Left ventricle myocardium inferior (tissue), 1 donor: Measurements from ENCODE around the gene PNKD. TPM values are rescaled to one million over a fixed set of nuclear protein-coding genes. Genes with fewer than 3 reads are reported as not detected.

Experiments used
- DNase-seq: peaks from one replicate; pipeline ENCODE4 v3.0.0-alpha.2; 2020
- H3K27ac ChIP-seq: fragments of 200-600 bp; replicated peaks from 2 replicates; pipeline ENCODE4 v1.8.0; 2021
- H3K27me3 ChIP-seq: fragments of 200-600 bp; 2 replicates; pipeline ENCODE4 v1.8.0; 2021; ENCODE audit warnings: low read depth
- H3K36me3 ChIP-seq: fragments of 200-600 bp; 2 replicates; pipeline ENCODE4 v1.8.0; 2021
- H3K4me1 ChIP-seq: fragments of 200-600 bp; 2 replicates; pipeline ENCODE4 v1.8.0; 2021
- H3K4me3 ChIP-seq: fragments of 200-600 bp; 2 replicates; pipeline ENCODE4 v1.8.0; 2021; ENCODE audit warnings: mild to moderate bottlenecking, moderate library complexity
- H3K9me3 ChIP-seq: fragments of 200-600 bp; replicated peaks from 2 replicates; pipeline ENCODE4 v1.8.0; 2021
- CTCF ChIP-seq: fragments of 200-600 bp; IDR thresholded peaks from 2 replicates; pipeline ENCODE4 v1.8.0; 2021; ENCODE audit warnings: antibody characterized with exemption, mild to moderate bottlenecking, borderline replicate concordance
- intact Hi-C: fragments of 100-400 bp; cut with micrococcal nuclease; formaldehyde crosslinking; loops from one replicate; pipeline ENCODE4 v1.11.0; 2022
- total RNA-seq: library from RNA; stranded (reverse); fragmentation: NEBNext Ultra II Directional; extraction: Animal tissue kit (Norgen Biotek cat#: 25700); gene quantifications from one replicate; pipeline ENCODE4 v1.2.1, GENCODE V29; 2021
- donor health status: DM: no; HTN: yes; CAD: no; lungs with severe emphysema.

PNKD gene
- total RNA-seq, 1 donor from 2014 or later, result 75.4 TPM

- Histone ChIP-seq H3K9me3 (no peaks in the 10 kb centered on the region), H3K4me1 (peaks cover 36% of the 10 kb centered on the region), H3K4me3 (no peak overlapping the region), H3K36me3 (no peaks in the 10 kb centered on the region), H3K27me3 (no peaks in the 10 kb centered on the region), H3K27ac (no peak overlapping the region)
- no peak for DNase-seq
- no peak for TF ChIP-seq CTCF
- intact Hi-C loops, result no loop called here
Observed at GRCh38 chr2:218320704-218321336, 50.5 kb downstream of the PNKD start.

GRCh38 chr2:218322768-218323525 lies 52.6 kb downstream of the PNKD start:
- no peaks in the 10 kb centered on the region for H3K36me3 ChIP-seq
- DNase-seq, result peak; percentile 69
- peaks cover 36% of the 10 kb centered on the region for H3K4me1 ChIP-seq
- intact Hi-C loops, result no loop called here
- H3K27ac ChIP-seq, result peak overlapping the region; percentile 80
- H3K9me3 ChIP-seq, result no peaks in the 10 kb centered on the region
- TF ChIP-seq CTCF, result no peak
- H3K4me3 ChIP-seq, result peak overlapping the region; percentile 80
- no peaks in the 10 kb centered on the region for H3K27me3 ChIP-seq

GRCh38 chr2:218323526-218324472 lies 53.5 kb downstream of the PNKD start:
- no peak for TF ChIP-seq CTCF
- peak overlapping the region; percentile 80 for H3K27ac ChIP-seq
- intact Hi-C loops, result no loop called here
- peak overlapping the region; percentile 80 for H3K4me3 ChIP-seq
- H3K4me1 ChIP-seq, result peaks cover 36% of the 10 kb centered on the region
- H3K36me3 ChIP-seq, result no peaks in the 10 kb centered on the region
- peak; percentile 30 for DNase-seq
- H3K9me3 ChIP-seq, result no peaks in the 10 kb centered on the region
- no peaks in the 10 kb centered on the region for H3K27me3 ChIP-seq

GRCh38 chr2:218325566-218326160 lies 55.3 kb downstream of the PNKD start:
- TF ChIP-seq CTCF, result no peak
- H3K36me3 ChIP-seq, result no peaks in the 10 kb centered on the region
- H3K27ac ChIP-seq, result peak overlapping the region; percentile 47
- peaks cover 36% of the 10 kb centered on the region for H3K4me1 ChIP-seq
- no peak overlapping the region for H3K4me3 ChIP-seq
- H3K27me3 ChIP-seq, result no peaks in the 10 kb centered on the region
- no peaks in the 10 kb centered on the region for H3K9me3 ChIP-seq
- no peak for DNase-seq
- intact Hi-C loops, result no loop called here

GRCh38 chr2:218326315-218326714 lies 56.0 kb downstream of the PNKD start:
- Histone ChIP-seq H3K4me3 (no peak overlapping the region), H3K27me3 (no peaks in the 10 kb centered on the region), H3K36me3 (no peaks in the 10 kb centered on the region), H3K27ac (peak overlapping the region; percentile 47), H3K9me3 (no peaks in the 10 kb centered on the region), H3K4me1 (peaks cover 36% of the 10 kb centered on the region)
- DNase-seq, result no peak
- TF ChIP-seq CTCF, result no peak
- intact Hi-C loops, result no loop called here
